ENCODE data around the gene SND1. TPM values are rescaled to one million over a fixed set of nuclear protein-coding genes. Genes with fewer than 3 reads are reported as not detected.

SND1 gene
- total RNA-seq, 1 experiment from 2014 or later = 218 TPM

- Mint-ChIP-seq H3K9me3 (no peaks in the 10 kb centered on the region), H3K4me3 (no peak overlapping the region), H3K4me1 (peaks cover 51 to 52% of the 10 kb centered on the region in 2 experiments), H3K27me3 (ENCODE audit: low read depth) (no peaks in the 10 kb centered on the region), H3K27ac (peak overlapping the region in 1 of 3 experiments; percentile 14; a peak in 1 of 7 replicates), H3K36me3 (ENCODE audit: insufficient read depth in 1 of 3, low read depth in 3 of 3) (peaks cover 0 to 1% (median 0%) of the 10 kb centered on the region in 3 experiments; a peak in 1 of 7 replicates)
- Histone ChIP-seq H2BK20ac (ENCODE audit: low read depth, low read length, poor library complexity, severe bottlenecking) (no peak overlapping the region), H3K56ac (ENCODE audit: insufficient read length, low read depth, low read length) (no peak overlapping the region), H3T11ph (ENCODE audit: low read length) (no peak overlapping the region), H4K5ac (ENCODE audit: insufficient read length, low read depth, low read length) (no peak overlapping the region), H3K27ac (ENCODE audit: insufficient read length, low read depth, low read length) (no peak overlapping the region), H2BK15ac (ENCODE audit: low read depth, low read length) (no peak overlapping the region), H4K91ac (ENCODE audit: insufficient read length, low read depth, low read length) (no peak overlapping the region), H3K23ac (ENCODE audit: insufficient read length, low read depth, low read length) (no peak overlapping the region), H2AK5ac (ENCODE audit: insufficient read length, low read length) (no peak overlapping the region), H3K79me2 (ENCODE audit: insufficient read depth, low read length) (peaks cover 6% of the 10 kb centered on the region; the same call in 1 of the 2 replicates), H2BK120ac (ENCODE audit: low read depth, low read length, poor library complexity, severe bottlenecking) (no peak overlapping the region), H3K4me1 (ENCODE audit: insufficient read depth, low read length) (no peaks in the 10 kb centered on the region), H2BK5ac (ENCODE audit: insufficient read length, low read length) (no peak overlapping the region), H3K4ac (ENCODE audit: low read depth, low read length) (no peak overlapping the region), H4K8ac (replicated peaks; ENCODE audit: insufficient read length, low read depth, low read length) (no peak overlapping the region), H2BK12ac (ENCODE audit: insufficient read length, low read depth, low read length) (no peak overlapping the region), H3K79me1 (ENCODE audit: insufficient read depth, low read depth, low read length, poor library complexity, severe bottlenecking) (peaks cover 3% of the 10 kb centered on the region), H3K27me3 (ENCODE audit: insufficient read depth, low read length) (no peaks in the 10 kb centered on the region), H3K4me2 (ENCODE audit: insufficient read depth, insufficient read length, low read length) (no peak overlapping the region), H3K23me2 (ENCODE audit: insufficient read length, low read depth, low read length, poor library complexity, severe bottlenecking) (no peaks in the 10 kb centered on the region), H3K14ac (ENCODE audit: insufficient read depth, low read length) (no peak overlapping the region), H2AFZ (ENCODE audit: low read length) (no peak overlapping the region), H3K9me3 (ENCODE audit: control insufficient read depth, low read depth, low read length) (no peaks in the 10 kb centered on the region), H3K18ac (ENCODE audit: insufficient read length, low read depth, low read length) (no peak overlapping the region), H4K20me1 (ENCODE audit: control insufficient read depth, insufficient read depth, insufficient read length) (no peaks in the 10 kb centered on the region), H3K9ac (ENCODE audit: extremely low read depth, insufficient read length, low read length) (no peak overlapping the region)
- no CpG with 5 or more reads among the region's 5 CpGs for whole genome bisulfite sequencing (ENCODE audit: extremely low coverage, insufficient read length, low lambda C conversion rate)
- no peak for TF ChIP-seq CTCF (conservative IDR thresholded peaks at IDR 0.05)
- no peak for DNase-seq
Observed at GRCh38 chr7:127759945-127760421, 108.0 kb downstream of the SND1 start.

Data from H9 (cell line).